A673 (cell line): ENCODE data around the gene EPB41L3. TPM values are rescaled to one million over a fixed set of nuclear protein-coding genes. Genes with fewer than 3 reads are reported as not detected.

Experiments
- BruUV-seq: library from RNA; stranded (reverse); fragments of 400-500 nt; replicated peaks from 2 replicates; lab custom pipeline; 2021; lab: Mats Ljungman, UMichigan
- CTCF ChIA-PET: fragments of 300-600 bp; sonication (Branson Sonifier 250); formaldehyde crosslinking; loops from one replicate; lab custom pipeline; 2022; ENCODE audit warnings: antibody characterized with exemption; lab: Charles Lee
- POLR2A ChIA-PET: fragments of 300-600 bp; sonication (Branson Sonifier 250); formaldehyde crosslinking; loops from one replicate; lab custom pipeline; 2022; ENCODE audit warnings: antibody characterized with exemption; ENCODE audit not compliant: low non-redundant PET; lab: Charles Lee
- DNase-seq: peaks from one replicate; pipeline ENCODE4 v3.0.0-alpha.2; 2015; ENCODE audit warnings: low spot score
- H3K27ac ChIP-seq: fragments of 200-600 bp; sonication (generic); 2 replicates; pipeline ENCODE4 v1.5.1; 2016; ENCODE audit warnings: mixed run types, low read depth, mild to moderate bottlenecking, mixed read lengths, antibody characterized with exemption, low read length; ENCODE audit not compliant: poor library complexity, severe bottlenecking
- H3K27me3 ChIP-seq: fragments of 200-600 bp; sonication (generic); replicated peaks from 2 replicates; pipeline ENCODE4 v1.6.1; 2017; ENCODE audit warnings: mixed run types, low read depth, mild to moderate bottlenecking, mixed read lengths, antibody characterized with exemption, low read length; ENCODE audit not compliant: insufficient read depth, poor library complexity
- H3K36me3 ChIP-seq: fragments of 200-600 bp; sonication (generic); 2 replicates; pipeline ENCODE4 v1.6.1; 2016; ENCODE audit warnings: mixed run types, mild to moderate bottlenecking, mixed read lengths, antibody characterized with exemption, low read length; ENCODE audit not compliant: insufficient read depth, poor library complexity, severe bottlenecking
- H3K4me1 ChIP-seq: fragments of 200-600 bp; sonication (generic); 2 replicates; pipeline ENCODE4 v1.6.1; 2017; ENCODE audit warnings: mixed run types, mild to moderate bottlenecking, mixed read lengths, antibody characterized with exemption, low read length; ENCODE audit not compliant: insufficient read depth, poor library complexity, severe bottlenecking
- H3K4me3 ChIP-seq: fragments of 200-600 bp; sonication (generic); 2 replicates; pipeline ENCODE4 v1.5.1; 2016; ENCODE audit warnings: low read depth, mixed run types, mild to moderate bottlenecking, mixed read lengths, low read length; ENCODE audit not compliant: poor library complexity, severe bottlenecking
- H3K9me3 ChIP-seq: fragments of 200-600 bp; sonication (generic); 2 replicates; pipeline ENCODE4 v1.6.1; 2016; ENCODE audit warnings: mixed run types, low read depth, mild to moderate bottlenecking, mixed read lengths, antibody characterized with exemption, low read length; ENCODE audit not compliant: poor library complexity, severe bottlenecking
- CTCF ChIP-seq: fragments of 300-800, 200-600 bp; sonication (generic); conservative IDR thresholded peaks from 2 replicates; pipeline ENCODE4 v1.5.1; 2017; ENCODE audit warnings: low read depth, mild to moderate bottlenecking, antibody characterized with exemption, low read length, moderate library complexity, mixed read lengths
- EZH2 ChIP-seq: fragments of 200-600 bp; sonication (generic); IDR thresholded peaks from 2 replicates; pipeline ENCODE4 v1.6.1; 2017; ENCODE audit warnings: borderline replicate concordance, low read depth, mild to moderate bottlenecking, mixed read lengths, antibody characterized with exemption, low read length; ENCODE audit not compliant: poor library complexity, severe bottlenecking
- intact Hi-C: fragments of 100-400 bp; cut with micrococcal nuclease; formaldehyde crosslinking; loops from one replicate; pipeline ENCODE4 v1.10.0; 2022; ENCODE audit not compliant: unreplicated experiment
- total RNA-seq: library from RNA; stranded (reverse); gene quantifications from 2 replicates; pipeline ENCODE4 v1.2.3, GENCODE V29; 2021

EPB41L3 gene
- total RNA-seq, 1 experiment from 2014 or later: 0.86 TPM

GRCh38 chr18:5507756-5508155, 36.0 kb downstream of the EPB41L3 start:
- no peak overlapping the region for H3K27ac ChIP-seq
- H3K4me3 ChIP-seq: no peak overlapping the region
- BruUV-seq: no TSS peak
- TF ChIP-seq EZH2 (no peak), CTCF (no peak)
- POLR2A ChIA-PET: no interaction called here
- intact Hi-C loops: no loop called here
- CTCF ChIA-PET: no interaction called here
- no peaks in the 10 kb centered on the region for H3K9me3 ChIP-seq
- H3K4me1 ChIP-seq: no peaks in the 10 kb centered on the region
- H3K27me3 ChIP-seq: peaks cover 36% of the 10 kb centered on the region
- no peaks in the 10 kb centered on the region for H3K36me3 ChIP-seq
- DNase-seq: no peak

GRCh38 chr18:5506174-5506573, 37.6 kb downstream of the EPB41L3 start:
- ChIA-PET POLR2A (no interaction called here), CTCF (no interaction called here)
- no peaks in the 10 kb centered on the region for H3K9me3 ChIP-seq
- no peaks in the 10 kb centered on the region for H3K36me3 ChIP-seq
- no peaks in the 10 kb centered on the region for H3K4me1 ChIP-seq
- no TSS peak for BruUV-seq
- H3K27me3 ChIP-seq: peaks cover 45% of the 10 kb centered on the region
- intact Hi-C loops: no loop called here
- TF ChIP-seq EZH2 (no peak), CTCF (no peak)
- H3K27ac ChIP-seq: no peak overlapping the region
- no peak overlapping the region for H3K4me3 ChIP-seq
- DNase-seq: no peak

- Histone ChIP-seq H3K27me3 (peaks cover 40% of the 10 kb centered on the region), H3K36me3 (no peaks in the 10 kb centered on the region), H3K4me3 (no peak overlapping the region), H3K4me1 (no peaks in the 10 kb centered on the region), H3K9me3 (no peaks in the 10 kb centered on the region), H3K27ac (no peak overlapping the region)
- CTCF ChIA-PET: no interaction called here
- no peak for DNase-seq
- BruUV-seq: no TSS peak
- POLR2A ChIA-PET: no interaction called here
- intact Hi-C loops: no loop called here
- TF ChIP-seq CTCF: no peak
- no peak for TF ChIP-seq EZH2
Observed at GRCh38 chr18:5503740-5504139, 40.1 kb downstream of the EPB41L3 start.
